ENCODE measurements around the gene ELOF1. TPM values are rescaled to one million over a fixed set of nuclear protein-coding genes. Genes with fewer than 3 reads are reported as not detected.
A peak's percentile ranks its signal among the peaks of the same experiment; 100 is the strongest.
"Not testable (repeated sequence)": the region's sequence is repeated elsewhere in the genome, so short reads cannot be mapped to it uniquely, and the experiment has no call there.

ELOF1 gene
- total and polyA plus RNA-seq, 2 donors from 2014 or later: 47.5 to 72.4 TPM

DNA sequence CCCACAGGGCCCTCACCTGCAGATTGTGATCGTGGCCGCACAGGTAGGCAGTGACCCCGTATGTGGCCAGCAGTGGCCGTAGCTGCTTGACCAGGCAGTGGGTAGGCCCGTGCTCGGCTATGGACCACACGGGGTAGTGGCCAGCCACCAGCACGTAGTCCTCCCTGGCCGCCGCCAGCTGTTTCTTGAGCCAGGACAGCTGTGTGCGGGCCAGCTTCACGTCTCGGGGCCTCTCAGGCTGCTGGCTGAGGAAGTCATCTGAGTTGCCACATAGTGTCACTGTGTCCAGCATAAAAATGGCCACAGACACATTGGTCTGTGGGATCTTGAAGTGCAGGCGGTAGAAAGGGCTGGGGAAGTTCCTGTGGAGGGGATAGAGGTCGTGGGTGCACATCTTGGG lies 17.2 kb upstream of the ELOF1 start:
- TF ChIP-seq, protein P1, sequence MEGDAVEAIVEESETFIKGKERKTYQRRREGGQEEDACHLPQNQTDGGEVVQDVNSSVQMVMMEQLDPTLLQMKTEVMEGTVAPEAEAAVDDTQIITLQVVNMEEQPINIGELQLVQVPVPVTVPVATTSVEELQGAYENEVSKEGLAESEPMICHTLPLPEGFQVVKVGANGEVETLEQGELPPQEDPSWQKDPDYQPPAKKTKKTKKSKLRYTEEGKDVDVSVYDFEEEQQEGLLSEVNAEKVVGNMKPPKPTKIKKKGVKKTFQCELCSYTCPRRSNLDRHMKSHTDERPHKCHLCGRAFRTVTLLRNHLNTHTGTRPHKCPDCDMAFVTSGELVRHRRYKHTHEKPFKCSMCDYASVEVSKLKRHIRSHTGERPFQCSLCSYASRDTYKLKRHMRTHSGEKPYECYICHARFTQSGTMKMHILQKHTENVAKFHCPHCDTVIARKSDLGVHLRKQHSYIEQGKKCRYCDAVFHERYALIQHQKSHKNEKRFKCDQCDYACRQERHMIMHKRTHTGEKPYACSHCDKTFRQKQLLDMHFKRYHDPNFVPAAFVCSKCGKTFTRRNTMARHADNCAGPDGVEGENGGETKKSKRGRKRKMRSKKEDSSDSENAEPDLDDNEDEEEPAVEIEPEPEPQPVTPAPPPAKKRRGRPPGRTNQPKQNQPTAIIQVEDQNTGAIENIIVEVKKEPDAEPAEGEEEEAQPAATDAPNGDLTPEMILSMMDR (IDR thresholded peaks at IDR 0.05; ENCODE audit: borderline replicate concordance, extremely low read depth, insufficient read depth): no peak
- H3K36me3 ChIP-seq (ENCODE audit: control insufficient read depth in 2 of 3, insufficient read depth in 3 of 3, low read length in 3 of 3): no peaks in the 10 kb centered on the region
- H3K9me3 ChIP-seq (ENCODE audit: control insufficient read depth in 2 of 3, insufficient read depth in 1 of 3, low read length in 3 of 3): no peaks in the 10 kb centered on the region
- H3K27me3 ChIP-seq (ENCODE audit: control insufficient read depth, insufficient read depth, low read length): no peaks in the 10 kb centered on the region
- no peak overlapping the region for H3K27ac ChIP-seq (ENCODE audit: low read depth in 2 of 2, low read length in 2 of 2)
- H3K9ac ChIP-seq (ENCODE audit: low read length in 3 of 3): no peak overlapping the region
- DNase-seq: no peak
- no peak overlapping the region for H3K4me3 ChIP-seq (ENCODE audit: low read length in 3 of 3)
- peaks cover 0 to 10% (median 0%) of the 10 kb centered on the region in 3 donors for H3K4me1 ChIP-seq (ENCODE audit: control insufficient read depth in 2 of 3, insufficient read depth in 2 of 3, low read depth in 1 of 3, low read length in 3 of 3)
- no peak for FAIRE-seq
- intact Hi-C loops (cut with DNase I): no loop called here

DNA sequence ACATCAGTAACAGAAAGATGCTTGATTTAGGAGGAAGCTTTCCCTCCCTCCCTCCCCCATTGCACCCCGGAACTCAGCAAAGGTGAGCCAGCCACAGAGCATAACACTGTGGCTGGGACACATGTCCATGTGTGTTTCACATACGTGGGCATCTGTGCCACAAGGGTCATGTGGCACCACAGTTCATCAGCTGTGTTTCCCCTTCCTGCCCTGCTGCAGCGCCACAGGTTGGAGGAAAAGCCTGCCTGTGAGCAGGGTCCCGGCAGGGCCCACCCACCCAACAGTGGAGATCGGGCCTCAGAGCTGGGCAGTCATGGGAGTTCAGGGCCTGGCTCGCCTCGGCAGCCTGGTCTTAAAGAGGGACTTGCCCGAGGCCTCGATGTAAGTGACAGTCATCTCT lies 15.7 kb upstream of the ELOF1 start:
- peaks cover 0 to 10% (median 0%) of the 10 kb centered on the region in 3 donors for H3K4me1 ChIP-seq (ENCODE audit: control insufficient read depth in 2 of 3, insufficient read depth in 2 of 3, low read depth in 1 of 3, low read length in 3 of 3)
- H3K36me3 ChIP-seq (ENCODE audit: control insufficient read depth in 2 of 3, insufficient read depth in 3 of 3, low read length in 3 of 3): no peaks in the 10 kb centered on the region
- intact Hi-C loops (cut with DNase I): no loop called here
- no peak overlapping the region for H3K27ac ChIP-seq (ENCODE audit: low read depth in 2 of 2, low read length in 2 of 2)
- TF ChIP-seq, protein P1 (IDR thresholded peaks at IDR 0.05; ENCODE audit: borderline replicate concordance, extremely low read depth, insufficient read depth): no peak
- FAIRE-seq: no peak
- no peak for DNase-seq
- no peak overlapping the region for H3K9ac ChIP-seq (ENCODE audit: low read length in 3 of 3)
- no peak overlapping the region for H3K4me3 ChIP-seq (ENCODE audit: low read length in 3 of 3)
- H3K27me3 ChIP-seq (ENCODE audit: control insufficient read depth, insufficient read depth, low read length): no peaks in the 10 kb centered on the region
- no peaks in the 10 kb centered on the region for H3K9me3 ChIP-seq (ENCODE audit: control insufficient read depth in 2 of 3, insufficient read depth in 1 of 3, low read length in 3 of 3)

DNA sequence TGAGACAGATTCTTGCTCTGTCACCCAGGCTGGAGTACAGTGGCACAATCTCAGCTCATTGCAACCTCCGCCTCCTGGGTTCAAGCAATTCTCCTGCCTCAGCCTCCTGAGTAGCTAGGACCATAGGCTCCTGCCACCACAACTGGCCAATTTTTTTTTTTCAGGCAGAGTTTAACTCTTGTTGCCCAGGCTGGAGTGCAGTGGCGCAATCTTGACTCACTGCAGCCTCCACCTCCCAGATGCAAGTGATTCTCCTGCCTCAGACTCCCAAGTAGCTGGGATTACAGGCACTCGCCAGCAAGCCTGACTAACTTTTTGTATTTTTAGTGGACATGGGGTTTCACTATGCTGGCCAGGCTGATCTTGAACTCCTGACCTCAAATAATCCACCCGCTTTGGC lies 14.7 kb upstream of the ELOF1 start:
- DNase-seq; FAIRE-seq; H3K4me3 ChIP-seq (ENCODE audit: low read length in 3 of 3); H3K27me3 ChIP-seq (ENCODE audit: control insufficient read depth, insufficient read depth, low read length); H3K9me3 ChIP-seq (ENCODE audit: control insufficient read depth in 2 of 3, insufficient read depth in 1 of 3, low read length in 3 of 3); intact Hi-C loops (cut with DNase I); H3K9ac ChIP-seq (ENCODE audit: low read length in 3 of 3); H3K36me3 ChIP-seq (ENCODE audit: control insufficient read depth in 2 of 3, insufficient read depth in 3 of 3, low read length in 3 of 3); H3K27ac ChIP-seq (ENCODE audit: low read depth in 2 of 2, low read length in 2 of 2): not testable (repeated sequence)
- H3K4me1 ChIP-seq (ENCODE audit: control insufficient read depth in 2 of 3, insufficient read depth in 2 of 3, low read depth in 1 of 3, low read length in 3 of 3): peaks cover 0 to 10% (median 0%) of the 10 kb centered on the region in 3 donors

DNA sequence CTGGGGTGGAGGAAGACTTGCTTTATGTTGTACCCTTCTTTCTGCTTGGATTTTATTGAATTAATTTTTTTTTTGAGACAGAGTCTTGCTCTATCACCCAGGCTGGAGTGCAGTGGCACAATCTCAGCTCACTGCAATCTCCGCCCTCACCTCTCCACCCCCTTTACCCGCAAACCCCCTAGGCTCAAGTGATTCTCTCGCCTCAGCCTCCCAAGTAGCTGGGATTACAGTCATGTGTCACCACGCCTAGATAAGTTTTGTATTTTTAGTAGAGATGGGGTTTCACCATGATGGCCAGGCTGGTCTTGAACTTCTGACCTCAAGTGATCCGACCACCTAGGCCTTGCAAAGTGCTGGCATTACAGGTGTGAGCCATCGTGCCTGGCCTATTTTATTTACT lies 14.3 kb upstream of the ELOF1 start:
- H3K4me1 ChIP-seq (ENCODE audit: control insufficient read depth in 2 of 3, insufficient read depth in 2 of 3, low read depth in 1 of 3, low read length in 3 of 3); H3K9ac ChIP-seq (ENCODE audit: low read length in 3 of 3); intact Hi-C loops (cut with DNase I); FAIRE-seq; H3K36me3 ChIP-seq (ENCODE audit: control insufficient read depth in 2 of 3, insufficient read depth in 3 of 3, low read length in 3 of 3); H3K4me3 ChIP-seq (ENCODE audit: low read length in 3 of 3); H3K9me3 ChIP-seq (ENCODE audit: control insufficient read depth in 2 of 3, insufficient read depth in 1 of 3, low read length in 3 of 3); H3K27ac ChIP-seq (ENCODE audit: low read depth in 2 of 2, low read length in 2 of 2); H3K27me3 ChIP-seq (ENCODE audit: control insufficient read depth, insufficient read depth, low read length); DNase-seq: not testable (repeated sequence)

DNA sequence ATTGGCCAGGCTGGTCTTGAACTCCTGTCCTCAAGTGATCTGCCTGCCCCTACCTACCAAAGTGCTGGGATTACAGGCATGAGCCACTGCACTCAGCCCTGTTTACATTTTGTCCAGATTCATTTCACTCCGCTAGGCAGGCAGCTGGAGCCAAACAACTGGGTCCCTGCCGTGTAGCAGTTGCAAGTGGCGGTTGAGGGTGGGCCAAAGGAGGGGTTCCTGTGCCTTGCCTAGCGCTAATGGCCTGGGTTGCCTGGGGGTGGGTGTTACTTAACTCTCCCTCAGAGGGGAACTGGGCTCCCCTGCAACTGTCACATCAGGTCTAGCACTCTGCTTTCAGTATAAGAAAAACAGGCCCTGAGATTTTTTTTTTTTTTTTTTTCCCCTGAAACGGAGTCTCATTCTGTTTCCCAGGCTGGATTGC lies 11.0 kb upstream of the ELOF1 start:
- H3K4me1 ChIP-seq (ENCODE audit: control insufficient read depth in 2 of 3, insufficient read depth in 2 of 3, low read depth in 1 of 3, low read length in 3 of 3): no peaks in the 10 kb centered on the region
- intact Hi-C loops (cut with DNase I): no loop called here
- FAIRE-seq: no peak
- H3K36me3 ChIP-seq (ENCODE audit: control insufficient read depth in 2 of 3, insufficient read depth in 3 of 3, low read length in 3 of 3): no peaks in the 10 kb centered on the region
- H3K27ac ChIP-seq (ENCODE audit: low read depth in 2 of 2, low read length in 2 of 2): no peak overlapping the region
- no peaks in the 10 kb centered on the region for H3K9me3 ChIP-seq (ENCODE audit: control insufficient read depth in 2 of 3, insufficient read depth in 1 of 3, low read length in 3 of 3)
- no peak overlapping the region for H3K9ac ChIP-seq (ENCODE audit: low read length in 3 of 3)
- TF ChIP-seq, protein P1 (IDR thresholded peaks at IDR 0.05; ENCODE audit: borderline replicate concordance, extremely low read depth, insufficient read depth): no peak
- H3K27me3 ChIP-seq (ENCODE audit: control insufficient read depth, insufficient read depth, low read length): no peaks in the 10 kb centered on the region
- no peak overlapping the region for H3K4me3 ChIP-seq (ENCODE audit: low read length in 3 of 3)
- DNase-seq: peak in 4 of 5 donors; percentile 10 to 46 (median 22)
